Panc1 (cell line): ENCODE results near the gene APP. TPM values are rescaled to one million over a fixed set of nuclear protein-coding genes. Genes with fewer than 3 reads are reported as not detected.

Source experiments
- ATAC-seq: fragments of 200-7000 bp; cut with Tn5 transposase; 2 replicates; pipeline ENCODE4 v1.9.1; 2020; ENCODE audit warnings: mild to moderate bottlenecking, moderate library complexity
- BruUV-seq: library from RNA; stranded (reverse); fragments of 400-500 nt; replicated peaks from 2 replicates; lab custom pipeline; 2021; lab: Mats Ljungman, UMichigan
- CTCF ChIA-PET: fragments of 300-600 bp; sonication (Branson Sonifier 250); formaldehyde crosslinking; loops from one replicate; lab custom pipeline; 2022; ENCODE audit warnings: antibody characterized with exemption; lab: Charles Lee
- POLR2A ChIA-PET: fragments of 300-600 bp; sonication (Branson Sonifier 250); formaldehyde crosslinking; loops from one replicate; lab custom pipeline; 2022; ENCODE audit warnings: antibody characterized with exemption; lab: Charles Lee
- DNase-seq: peaks from one replicate; pipeline ENCODE4 v3.0.0-alpha.2; 2010; ENCODE audit warnings: low read depth, low spot score
- H3K27ac ChIP-seq: 2 replicates; pipeline ENCODE4 v1.5.1; 2011; ENCODE audit warnings: mild to moderate bottlenecking, low read length, inconsistent platforms
- H3K27me3 ChIP-seq: fragments of 200-500 bp; sonication (Bioruptor generic); 2 replicates; pipeline ENCODE4 v1.6.0; 2014; ENCODE audit warnings: low read length, inconsistent platforms; ENCODE audit not compliant: control insufficient read depth, insufficient read depth
- H3K36me3 ChIP-seq: fragments of 200-500 bp; sonication (Bioruptor generic); 2 replicates; pipeline ENCODE4 v1.5.1; 2014; ENCODE audit warnings: inconsistent platforms, mild to moderate bottlenecking, low read length, moderate library complexity; ENCODE audit not compliant: control insufficient read depth, insufficient read depth
- H3K4me1 ChIP-seq: 2 replicates; pipeline ENCODE4 v1.5.1; 2011; ENCODE audit warnings: inconsistent platforms, mild to moderate bottlenecking, low read length, moderate library complexity; ENCODE audit not compliant: control insufficient read depth, insufficient read depth
- H3K4me3 ChIP-seq, 2 experiments: 2 replicates each; pipeline ENCODE4 v1.5.1; 2011 to 2012; ENCODE audit warnings: low read depth in 2 of 2, low read length in 2 of 2, mild to moderate bottlenecking in 2 of 2, inconsistent platforms in 1 of 2, moderate library complexity in 1 of 2
- H3K9me3 ChIP-seq: fragments of 200-500 bp; sonication (Bioruptor generic); 2 replicates; pipeline ENCODE4 v1.5.1; 2014; ENCODE audit warnings: low read depth, mild to moderate bottlenecking, inconsistent platforms, low read length, moderate library complexity; ENCODE audit not compliant: control insufficient read depth, insufficient read depth
- CTCF ChIP-seq: fragments of 450-650 bp; IDR thresholded peaks from 2 replicates; pipeline ENCODE4 v1.5.1; 2017; ENCODE audit warnings: mild to moderate bottlenecking
- POLR2AphosphoS5 ChIP-seq: IDR thresholded peaks from 2 replicates; pipeline ENCODE4 v1.6.1; 2012; ENCODE audit warnings: mild to moderate bottlenecking, low read depth, low read length, moderate library complexity
- REST ChIP-seq, 2 experiments: IDR thresholded peaks; 2 replicates each; pipeline ENCODE4 v1.6.1; 2011 to 2012; ENCODE audit warnings: low read depth in 2 of 2, control low read depth in 1 of 2, low read length in 1 of 2, mild to moderate bottlenecking in 1 of 2, moderate library complexity in 1 of 2; ENCODE audit not compliant: insufficient read depth in 1 of 2
- SIN3A ChIP-seq: IDR thresholded peaks from 2 replicates; pipeline ENCODE4 v1.6.1; 2012; ENCODE audit warnings: low read depth, mild to moderate bottlenecking, low read length, moderate library complexity, borderline replicate concordance; ENCODE audit not compliant: insufficient read depth
- TCF7L2 ChIP-seq: IDR thresholded peaks from 2 replicates; pipeline ENCODE4 v1.6.1; 2011; ENCODE audit warnings: mild to moderate bottlenecking, low read depth, low read length, inconsistent platforms
- in situ Hi-C: cut with HindIII; loops from 2 replicates; pipeline ENCODE4 v1.10.0; 2016; ENCODE audit warnings: low sequenced_read_pairs, low pct_unique_long_range_greater_than_20kb
- intact Hi-C: fragments of 100-400 bp; cut with micrococcal nuclease; formaldehyde crosslinking; loops from one replicate; pipeline ENCODE4 v1.10.0; 2022; ENCODE audit not compliant: unreplicated experiment
- total RNA-seq: library from RNA; stranded (reverse); gene quantifications from one replicate; pipeline ENCODE4 v1.2.1, GENCODE V29; 2021; ENCODE audit not compliant: unreplicated experiment

APP gene
- total RNA-seq, 1 experiment from 2014 or later: 542 TPM

- in situ Hi-C loops: no loop called here
- Histone ChIP-seq H3K4me3 (no peak overlapping the region), H3K36me3 (no peaks in the 10 kb centered on the region), H3K27ac (no peak overlapping the region), H3K9me3 (no peaks in the 10 kb centered on the region), H3K4me1 (peaks cover 21% of the 10 kb centered on the region), H3K27me3 (no peaks in the 10 kb centered on the region)
- DNase-seq: no peak
- TF ChIP-seq POLR2AphosphoS5 (no peak), SIN3A (no peak), REST (IDR thresholded peaks at IDR 0.05; ENCODE audit: insufficient read depth in 1 of 2, low read depth in 2 of 2, low read length in 1 of 2) (no peak), CTCF (no peak), TCF7L2 (no peak)
- BruUV-seq: no TSS peak
- ChIA-PET POLR2A (no interaction called here), CTCF (no interaction called here)
- no peak for ATAC-seq
- intact Hi-C loops: no loop called here
Measured at GRCh38 chr21:26068776-26069175, 101.8 kb downstream of the APP start.

- ATAC-seq (no peak), DNase-seq (no peak)
- H3K27ac ChIP-seq: no peak overlapping the region
- TF ChIP-seq REST (IDR thresholded peaks at IDR 0.05; ENCODE audit: insufficient read depth in 1 of 2, low read depth in 2 of 2, low read length in 1 of 2) (no peak), CTCF (no peak), POLR2AphosphoS5 (no peak), SIN3A (no peak), TCF7L2 (no peak)
- H3K27me3 ChIP-seq: no peaks in the 10 kb centered on the region
- H3K4me3 ChIP-seq: no peak overlapping the region
- no peaks in the 10 kb centered on the region for H3K36me3 ChIP-seq
- intact Hi-C loops (no loop called here), in situ Hi-C loops (no loop called here)
- ChIA-PET POLR2A (no interaction called here), CTCF (no interaction called here)
- no TSS peak for BruUV-seq
- H3K9me3 ChIP-seq: no peaks in the 10 kb centered on the region
- H3K4me1 ChIP-seq: peaks cover 18% of the 10 kb centered on the region
Measured at GRCh38 chr21:26067836-26068594, 102.6 kb downstream of the APP start.
